Keratinocyte (primary cell): ENCODE results near the gene SIGLEC14. TPM values are rescaled to one million over a fixed set of nuclear protein-coding genes. Genes with fewer than 3 reads are reported as not detected.
A peak's percentile ranks its signal among the peaks of the same experiment; 100 is the strongest.

Experiments used
- DNase-seq: peaks from one replicate; pipeline ENCODE4 v3.0.0-alpha.2; 2011; ENCODE audit warnings: low read depth, missing footprints, low spot score
- FAIRE-seq: peaks from 2 replicates; lab custom pipeline; 2011; peaks lifted over from hg19 to GRCh38; lab: Jason Lieb, UNC
- H2AFZ ChIP-seq: 2 replicates; pipeline ENCODE4 v1.6.0; 2012; ENCODE audit warnings: low read length, control low read depth, inconsistent platforms; ENCODE audit not compliant: control insufficient read depth
- H3K27ac ChIP-seq: 2 replicates; pipeline ENCODE4 v1.5.1; 2011; ENCODE audit warnings: low read length; ENCODE audit not compliant: control insufficient read depth, insufficient read depth
- H3K27me3 ChIP-seq: 3 replicates; pipeline ENCODE4 v1.6.0; 2011; ENCODE audit warnings: low read length; ENCODE audit not compliant: control insufficient read depth, insufficient read depth; ENCODE audit errors: extremely low read depth
- H3K36me3 ChIP-seq, 2 experiments: 2 replicates in 1 of 2; 3 replicates in 1 of 2; pipeline ENCODE4 v1.5.1; 2011; ENCODE audit warnings: low read length in 2 of 2, mild to moderate bottlenecking in 1 of 2; ENCODE audit not compliant: control insufficient read depth in 2 of 2, insufficient read depth in 2 of 2; ENCODE audit errors: extremely low read depth in 1 of 2
- H3K4me1 ChIP-seq: 3 replicates; pipeline ENCODE4 v1.5.1; 2011; ENCODE audit warnings: low read length; ENCODE audit not compliant: control insufficient read depth, insufficient read depth; ENCODE audit errors: extremely low read depth
- H3K4me2 ChIP-seq: 3 replicates; pipeline ENCODE4 v1.6.0; 2011; ENCODE audit warnings: low read depth, low read length; ENCODE audit not compliant: control insufficient read depth, insufficient read depth; ENCODE audit errors: extremely low read depth
- H3K4me3 ChIP-seq, 3 experiments: fragments of 200-600 bp in 1 of 3; sonication (generic) in 1 of 3; 2 replicates in 2 of 3; 3 replicates in 1 of 3; pipeline ENCODE4 v1.5.1; 2011 to 2016; ENCODE audit warnings: low read length in 3 of 3, mild to moderate bottlenecking in 3 of 3, control low read depth in 2 of 3, inconsistent platforms in 1 of 3, low read depth in 1 of 3, mixed read lengths in 1 of 3, mixed run types in 1 of 3, moderate library complexity in 1 of 3; ENCODE audit not compliant: control insufficient read depth in 2 of 3, insufficient read depth in 2 of 3; ENCODE audit errors: extremely low read depth in 1 of 3
- H3K79me2 ChIP-seq: 2 replicates; pipeline ENCODE4 v1.6.0; 2012; ENCODE audit warnings: low read length; ENCODE audit not compliant: control insufficient read depth, insufficient read depth
- H3K9ac ChIP-seq: 3 replicates; pipeline ENCODE4 v1.6.0; 2011; ENCODE audit warnings: low read length; ENCODE audit not compliant: control insufficient read depth, insufficient read depth; ENCODE audit errors: extremely low read depth
- H3K9me1 ChIP-seq: 3 replicates; pipeline ENCODE4 v1.6.0; 2011; ENCODE audit warnings: low read length; ENCODE audit not compliant: control insufficient read depth, insufficient read depth; ENCODE audit errors: extremely low read depth
- H3K9me3 ChIP-seq: 2 replicates; pipeline ENCODE4 v1.5.1; 2012; ENCODE audit warnings: low read depth, low read length; ENCODE audit not compliant: control insufficient read depth
- H4K20me1 ChIP-seq: 3 replicates; pipeline ENCODE4 v1.6.0; 2011; ENCODE audit warnings: low read length; ENCODE audit not compliant: control insufficient read depth, insufficient read depth; ENCODE audit errors: extremely low read depth
- EZH2 ChIP-seq: IDR thresholded peaks from one replicate; pipeline ENCODE4 v1.6.1; 2012; ENCODE audit warnings: inconsistent platforms, mild to moderate bottlenecking, low read length, moderate library complexity
- dilution Hi-C: fragments of 300-500 bp; cut with MboI; formaldehyde crosslinking; loops from one replicate; pipeline ENCODE4 v1.7.0; 2020; ENCODE audit warnings: low sequenced_read_pairs; ENCODE audit not compliant: extremely low pct_ligation_motif_present
- polyA plus RNA-seq, 5 experiments: library from polyadenylated mRNA; depleted of rRNA in 3 of 5; stranded (reverse) in 3 of 5; stranded (forward) in 1 of 5; unstranded in 1 of 5; fragments of >200 nt; gene quantifications; 1 replicate in 1 of 5; 2 replicates in 3 of 5; 3 replicates in 1 of 5; pipeline versions ENCODE4 v1.2.1 to v1.2.3, GENCODE V29; 2011 to 2012; ENCODE audit warnings: missing spikeins in 2 of 5, low read depth in 1 of 5, low replicate concordance in 1 of 5
- TF ChIP-seq, protein P1 (sequence below), 3 experiments: IDR thresholded peaks in 1 of 3; conservative IDR thresholded peaks in 1 of 3; optimal IDR thresholded peaks in 1 of 3; 2 replicates in 2 of 3; 3 replicates in 1 of 3; pipeline versions ENCODE3 to v1.5.1; 2011; ENCODE audit warnings: low read length in 3 of 3, mild to moderate bottlenecking in 3 of 3, moderate library complexity in 2 of 3, control low read depth in 1 of 3, inconsistent platforms in 1 of 3; ENCODE audit not compliant: insufficient read depth in 2 of 3; ENCODE audit errors: extremely low read depth in 1 of 3

SIGLEC14 gene
- polyA plus RNA-seq, 1 donor (not counting 4 experiments of a cell fraction or from before 2014, with no cell fraction given), result not detected

DNA sequence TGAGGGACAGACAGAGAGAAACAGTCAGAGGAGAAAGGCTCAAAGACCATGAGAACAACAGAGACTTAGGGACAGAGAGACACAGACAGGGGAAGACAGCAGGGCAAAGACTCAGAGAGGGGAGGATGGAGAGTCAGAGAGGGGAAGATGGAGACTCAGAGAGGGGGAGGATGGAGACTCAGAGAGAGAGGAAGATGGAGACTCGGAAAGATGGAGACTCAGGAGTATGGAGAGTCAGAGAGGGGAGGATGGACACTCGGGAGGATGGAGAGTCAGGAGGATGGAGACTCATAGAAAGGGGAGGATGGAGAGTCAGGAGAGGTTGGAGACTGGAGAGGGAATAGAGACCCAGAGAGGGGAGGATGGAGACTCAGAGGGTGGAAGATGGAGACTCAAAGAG, 47.2 kb upstream of the SIGLEC14 start:
- dilution Hi-C loops, result no loop called here
- H3K4me2 ChIP-seq, result no peak overlapping the region
- FAIRE-seq, result no peak
- H3K4me3 ChIP-seq, result no peak overlapping the region
- peaks cover 21 to 49% of the 10 kb centered on the region in 2 experiments for H3K36me3 ChIP-seq
- H3K9ac ChIP-seq, result no peak overlapping the region
- H3K27me3 ChIP-seq, result no peaks in the 10 kb centered on the region
- H3K79me2 ChIP-seq, result peaks cover 63% of the 10 kb centered on the region
- H3K4me1 ChIP-seq, result peaks cover 10% of the 10 kb centered on the region
- DNase-seq, result no peak
- peaks cover 4% of the 10 kb centered on the region for H3K9me1 ChIP-seq
- TF ChIP-seq, protein P1, sequence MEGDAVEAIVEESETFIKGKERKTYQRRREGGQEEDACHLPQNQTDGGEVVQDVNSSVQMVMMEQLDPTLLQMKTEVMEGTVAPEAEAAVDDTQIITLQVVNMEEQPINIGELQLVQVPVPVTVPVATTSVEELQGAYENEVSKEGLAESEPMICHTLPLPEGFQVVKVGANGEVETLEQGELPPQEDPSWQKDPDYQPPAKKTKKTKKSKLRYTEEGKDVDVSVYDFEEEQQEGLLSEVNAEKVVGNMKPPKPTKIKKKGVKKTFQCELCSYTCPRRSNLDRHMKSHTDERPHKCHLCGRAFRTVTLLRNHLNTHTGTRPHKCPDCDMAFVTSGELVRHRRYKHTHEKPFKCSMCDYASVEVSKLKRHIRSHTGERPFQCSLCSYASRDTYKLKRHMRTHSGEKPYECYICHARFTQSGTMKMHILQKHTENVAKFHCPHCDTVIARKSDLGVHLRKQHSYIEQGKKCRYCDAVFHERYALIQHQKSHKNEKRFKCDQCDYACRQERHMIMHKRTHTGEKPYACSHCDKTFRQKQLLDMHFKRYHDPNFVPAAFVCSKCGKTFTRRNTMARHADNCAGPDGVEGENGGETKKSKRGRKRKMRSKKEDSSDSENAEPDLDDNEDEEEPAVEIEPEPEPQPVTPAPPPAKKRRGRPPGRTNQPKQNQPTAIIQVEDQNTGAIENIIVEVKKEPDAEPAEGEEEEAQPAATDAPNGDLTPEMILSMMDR (optimal IDR thresholded peaks at IDR 0.05 in 1 of 3, IDR thresholded peaks at IDR 0.05 in 1 of 3, conservative IDR thresholded peaks at IDR 0.05 in 1 of 3; ENCODE audit: extremely low read depth in 1 of 3, insufficient read depth in 2 of 3, low read length in 3 of 3), result no peak
- no peak for TF ChIP-seq EZH2
- no peak overlapping the region for H3K27ac ChIP-seq
- peaks cover 5% of the 10 kb centered on the region for H4K20me1 ChIP-seq
- no peak overlapping the region for H2AFZ ChIP-seq
- H3K9me3 ChIP-seq, result no peaks in the 10 kb centered on the region

GRCh38 chr19:51693260-51693659, 46.6 kb upstream of the SIGLEC14 start, which contains the start of gene SPACA6:
TSS of gene SPACA6 (plus strand) at chr19:51693330. CDS start at chr19:51693527, 197 bp downstream.
- H3K9ac ChIP-seq, result no peak within 1 kb of the TSS
- no peak for DNase-seq
- no peaks in the 10 kb centered on the region for H3K9me3 ChIP-seq
- peaks cover 5% of the 10 kb centered on the region for H4K20me1 ChIP-seq
- peak within 1 kb of the TSS; percentile 5 for H3K4me2 ChIP-seq
- dilution Hi-C loops, result no loop called here
- peaks cover 10% of the 10 kb centered on the region for H3K4me1 ChIP-seq
- peaks cover 2% of the 10 kb centered on the region for H3K9me1 ChIP-seq
- H3K27ac ChIP-seq, result no peak within 1 kb of the TSS
- TF ChIP-seq, protein P1 (optimal IDR thresholded peaks at IDR 0.05 in 1 of 3, IDR thresholded peaks at IDR 0.05 in 1 of 3, conservative IDR thresholded peaks at IDR 0.05 in 1 of 3; ENCODE audit: extremely low read depth in 1 of 3, insufficient read depth in 2 of 3, low read length in 3 of 3), result no peak
- TF ChIP-seq EZH2, result no peak
- no peaks in the 10 kb centered on the region for H3K27me3 ChIP-seq
- peaks cover 58% of the 10 kb centered on the region for H3K79me2 ChIP-seq
- no peak within 1 kb of the TSS for H2AFZ ChIP-seq
- FAIRE-seq, result no peak
- H3K36me3 ChIP-seq, result peaks cover 19 to 43% of the 10 kb centered on the region in 2 experiments
- no peak within 1 kb of the TSS for H3K4me3 ChIP-seq
